LoVo (cell line): Measurements from ENCODE around the gene TSPAN3.

ENCODE experiments used
- DNase-seq: peaks from one replicate; pipeline ENCODE4 v3.0.0-alpha.2; 2016; ENCODE audit warnings: low spot score

The TSPAN3 gene

DNA sequence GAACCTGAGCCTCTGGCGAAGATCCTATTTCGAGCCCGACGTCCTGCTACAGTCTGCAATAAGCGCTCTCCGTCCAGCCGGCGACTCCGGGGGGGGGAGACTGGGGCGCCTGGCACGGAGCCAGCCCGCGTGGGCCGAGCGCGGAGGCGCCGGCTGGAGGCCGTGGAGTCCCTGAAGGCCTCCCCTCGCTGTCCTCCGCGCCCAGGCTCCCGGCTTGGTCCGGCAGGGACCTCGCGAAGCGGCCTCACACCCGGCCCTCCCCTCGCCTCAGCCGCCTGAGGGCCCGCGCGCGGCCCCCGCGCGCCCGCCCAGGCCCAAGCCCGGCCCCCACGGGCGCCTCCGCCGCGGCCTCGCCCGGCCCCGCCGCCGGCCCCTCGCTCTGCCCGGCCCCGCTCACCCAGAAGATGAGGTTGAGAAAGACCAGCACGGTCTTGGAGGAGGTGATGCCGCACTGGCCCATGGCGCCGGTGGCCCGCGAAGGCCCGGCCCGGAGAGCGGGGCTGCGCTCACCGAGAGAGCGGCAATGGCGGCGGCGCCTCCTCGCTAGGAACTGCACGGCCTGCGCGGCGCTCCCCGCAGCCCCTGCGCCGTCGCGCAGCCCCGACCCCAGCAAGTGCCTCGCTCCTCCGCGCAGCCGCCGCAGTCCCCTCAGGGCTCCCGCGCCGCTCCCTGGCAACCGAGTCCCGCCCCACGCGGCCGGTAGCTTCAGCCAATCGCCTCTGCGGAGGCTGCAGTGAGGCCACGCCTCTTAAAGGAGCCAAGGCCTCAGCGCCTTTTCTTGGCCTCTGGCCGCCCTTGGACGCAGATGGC lies at the start of gene TSPAN3:
TSS of gene TSPAN3 (minus strand) at position 615 of the 810 bp plus-strand sequence. CDS start at position 460, 155 bp downstream.
- DNase-seq: peak; percentile 96

- DNase-seq: no peak
Observed at GRCh38 chr15:77120576-77120975, 49.7 kb upstream of the TSPAN3 start.

GRCh38 chr15:77119446-77119845 lies 48.5 kb upstream of the TSPAN3 start:
- no peak for DNase-seq

- DNase-seq: peak; percentile 75
Observed at GRCh38 chr15:77118882-77119321, 48.0 kb upstream of the TSPAN3 start.

DNA sequence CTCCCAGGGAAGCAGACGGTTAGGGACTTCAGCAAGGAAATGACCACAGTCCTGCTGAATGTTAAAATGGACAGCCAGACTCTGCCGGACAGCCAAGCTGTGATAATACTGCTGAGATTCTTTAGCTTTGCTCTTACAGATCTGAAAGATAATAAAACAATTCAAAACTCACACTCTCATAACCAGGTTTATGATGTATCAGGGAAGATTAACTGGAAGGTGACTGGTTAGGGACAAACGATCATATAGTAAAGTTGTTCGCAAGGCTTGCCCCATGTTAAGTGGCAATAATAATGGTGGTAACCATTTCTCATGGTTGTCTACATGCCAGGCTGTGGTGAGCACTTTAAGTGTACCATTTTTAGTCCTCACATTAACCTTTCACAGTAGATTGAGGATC lies 44.3 kb upstream of the TSPAN3 start:
- no peak for DNase-seq

- no peak for DNase-seq
Observed at GRCh38 chr15:77112838-77113504, 42.1 kb upstream of the TSPAN3 start.

GRCh38 chr15:77111789-77112188 lies 40.9 kb upstream of the TSPAN3 start:
- DNase-seq: no peak

GRCh38 chr15:77107531-77108355 lies 36.8 kb upstream of the TSPAN3 start:
- peak; percentile 50 for DNase-seq

GRCh38 chr15:77107068-77107467 lies 36.2 kb upstream of the TSPAN3 start:
- no peak for DNase-seq

DNA sequence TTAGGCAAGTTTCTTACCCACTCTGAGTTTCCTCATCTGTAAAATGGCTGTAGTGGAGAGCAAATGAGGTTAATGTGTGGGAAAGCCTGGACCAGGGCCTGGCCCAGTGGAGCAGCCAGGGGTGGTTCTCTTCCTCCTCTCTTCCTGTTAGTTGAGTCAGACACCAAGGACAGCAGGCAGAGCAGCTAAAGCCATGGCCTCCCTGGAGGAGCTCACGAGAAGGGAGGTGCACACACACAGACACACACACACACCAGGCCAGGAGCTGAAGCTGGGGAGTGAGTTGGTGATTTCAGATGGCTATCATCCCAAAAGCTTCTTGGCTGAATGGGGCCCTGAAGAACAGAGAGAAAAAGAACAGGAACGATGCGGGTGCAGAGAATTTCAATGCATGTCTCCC lies 33.2 kb upstream of the TSPAN3 start:
- no peak for DNase-seq

DNA sequence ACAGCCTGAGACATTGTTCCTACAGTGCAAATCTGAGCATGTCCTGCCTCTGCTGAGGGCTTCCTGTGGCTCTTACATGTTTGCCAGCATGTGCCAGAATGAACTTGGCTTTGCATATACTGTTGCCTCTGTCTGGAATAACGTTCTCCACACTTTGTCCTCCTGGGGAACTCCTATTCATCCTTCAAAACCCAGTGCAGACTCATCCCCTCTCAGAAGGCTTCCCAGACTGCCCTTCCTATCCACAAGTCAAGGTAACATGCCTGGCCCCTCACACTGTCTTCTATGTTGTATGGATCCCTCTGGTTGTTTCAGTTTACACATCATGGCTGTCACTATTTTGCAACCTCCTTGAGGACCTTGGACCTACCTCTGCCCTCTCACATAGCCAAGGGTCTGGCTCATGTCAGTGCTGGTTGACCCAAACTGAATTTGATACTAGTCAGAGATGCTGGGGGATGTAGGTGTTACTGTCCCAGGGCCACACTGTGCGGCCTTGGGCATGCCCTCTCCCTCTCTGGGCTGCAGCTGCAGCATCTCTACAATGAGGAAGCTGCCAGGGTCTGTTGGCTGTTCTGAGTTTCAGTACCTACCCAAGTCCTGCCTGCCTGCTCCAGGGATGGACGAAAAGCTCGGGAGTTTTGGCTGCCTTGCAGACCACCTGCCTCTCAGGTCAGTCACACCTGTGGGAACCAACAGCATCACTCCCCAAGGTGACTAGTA lies 29.0 kb upstream of the TSPAN3 start:
- no peak for DNase-seq

DNA sequence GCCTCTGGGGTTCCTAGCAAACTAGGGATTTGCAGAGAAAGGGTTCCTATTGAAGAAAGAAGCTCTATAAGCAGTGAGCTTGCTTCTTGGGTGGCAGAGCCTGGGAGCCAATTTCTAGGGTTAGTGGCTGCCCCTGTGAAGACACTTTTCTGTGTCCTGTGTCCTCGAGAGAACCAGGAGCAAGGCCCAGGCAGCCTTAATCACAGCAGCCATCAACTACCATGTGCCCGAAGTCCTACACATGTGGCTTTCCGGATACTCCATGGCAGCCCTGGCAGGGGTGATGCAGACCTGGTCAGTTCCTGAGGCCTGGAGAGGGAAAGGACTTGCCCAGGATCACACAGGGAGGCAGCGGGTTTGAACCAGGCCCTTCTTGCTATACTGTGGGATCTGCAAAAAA lies 27.7 kb upstream of the TSPAN3 start:
- no peak for DNase-seq

DNA sequence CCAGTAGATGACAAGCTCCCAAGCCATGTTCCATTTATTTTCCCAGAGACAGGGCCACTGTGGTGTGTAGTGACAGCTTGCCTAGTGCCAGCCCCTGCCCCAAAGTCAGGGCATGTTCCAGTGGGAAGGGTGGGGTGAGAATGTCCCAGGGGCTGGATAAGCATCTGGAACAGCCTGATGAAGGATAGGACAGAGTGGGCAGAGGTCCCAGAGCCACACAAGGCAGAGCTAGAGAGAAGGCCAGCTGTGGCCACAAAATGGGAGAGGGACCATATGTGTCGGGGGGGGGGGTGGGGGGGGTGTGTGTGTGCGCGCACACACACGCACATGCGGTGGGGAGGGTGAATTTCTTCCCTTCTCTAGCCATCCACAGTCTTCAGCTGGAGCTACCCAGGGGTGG lies 27.0 kb upstream of the TSPAN3 start:
- no peak for DNase-seq

DNA sequence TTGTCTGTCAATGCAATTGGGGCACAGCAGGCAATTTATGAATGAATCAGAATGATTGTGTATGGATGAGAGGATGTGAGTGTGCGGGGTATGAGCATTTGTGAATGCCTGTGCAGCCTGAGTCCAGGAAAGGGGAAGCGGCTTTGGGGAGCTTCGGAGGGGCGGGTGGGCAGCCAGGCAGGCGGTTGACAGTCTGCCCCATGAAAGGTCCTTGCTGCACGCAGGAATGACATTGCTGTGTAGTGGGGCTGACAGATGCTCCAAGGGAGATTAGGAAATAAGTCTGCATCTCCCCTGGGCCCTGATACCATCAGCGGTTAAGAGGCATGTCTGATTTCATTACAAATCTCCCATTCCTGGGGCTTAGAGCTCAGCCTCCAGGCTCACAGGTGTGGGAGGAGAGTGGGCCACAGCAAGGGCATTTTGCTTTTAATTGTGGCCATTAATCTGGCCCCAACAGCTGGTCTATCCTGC lies 26.4 kb upstream of the TSPAN3 start:
- no peak for DNase-seq

- no peak for DNase-seq
Observed at GRCh38 chr15:77096541-77096940, 25.6 kb upstream of the TSPAN3 start.

- DNase-seq: no peak
Observed at GRCh38 chr15:77096138-77096537, 25.2 kb upstream of the TSPAN3 start.

DNA sequence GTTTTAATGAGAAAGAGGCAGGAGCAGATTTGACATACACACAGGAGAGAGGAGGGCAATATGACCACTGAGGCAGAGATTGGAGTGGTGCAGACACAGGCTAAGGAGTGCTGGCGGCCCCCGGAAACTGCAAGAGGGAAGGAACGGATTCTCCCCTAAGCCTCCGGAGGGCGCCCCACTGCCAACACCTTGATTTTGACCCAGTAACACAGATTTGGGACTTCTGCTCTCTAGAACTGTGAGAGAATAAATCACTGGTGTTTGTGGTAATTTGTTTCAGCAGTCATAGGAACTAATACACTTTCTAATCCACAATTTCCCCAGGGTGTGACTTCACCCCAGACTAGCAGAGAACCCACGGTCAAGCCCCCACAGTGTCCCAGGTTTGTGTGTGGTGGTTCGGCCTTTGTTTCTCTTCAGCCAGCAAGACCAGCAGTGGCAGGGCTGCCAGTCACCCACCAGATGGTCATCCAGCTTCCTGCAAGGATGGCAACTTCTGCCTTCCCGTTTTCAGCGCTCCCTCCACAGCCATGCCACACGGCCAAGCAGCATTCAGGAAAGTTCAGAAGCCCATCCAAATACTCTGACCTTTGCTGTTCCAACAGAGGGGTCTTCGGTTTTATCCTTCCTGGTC lies 23.6 kb upstream of the TSPAN3 start:
- DNase-seq: no peak

DNA sequence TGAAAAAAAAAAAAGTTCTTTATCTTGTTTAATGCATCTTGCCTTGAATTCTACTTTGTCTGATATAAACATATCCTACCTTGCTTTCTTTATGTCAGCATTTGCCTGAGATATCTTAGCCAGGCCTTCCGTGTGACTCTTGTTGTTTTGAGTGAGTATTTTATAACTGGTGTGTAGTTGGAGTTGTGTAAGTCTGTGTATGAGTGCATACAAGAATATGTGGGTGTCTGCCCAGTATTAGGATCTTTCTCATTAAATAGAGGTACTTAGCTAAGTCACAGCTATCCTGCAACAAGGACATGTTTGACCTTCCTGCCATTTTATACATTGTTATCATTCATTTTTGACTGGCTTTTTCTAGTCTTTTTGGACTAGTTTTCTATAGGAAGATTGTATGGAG lies 22.5 kb upstream of the TSPAN3 start:
- no peak for DNase-seq

DNA sequence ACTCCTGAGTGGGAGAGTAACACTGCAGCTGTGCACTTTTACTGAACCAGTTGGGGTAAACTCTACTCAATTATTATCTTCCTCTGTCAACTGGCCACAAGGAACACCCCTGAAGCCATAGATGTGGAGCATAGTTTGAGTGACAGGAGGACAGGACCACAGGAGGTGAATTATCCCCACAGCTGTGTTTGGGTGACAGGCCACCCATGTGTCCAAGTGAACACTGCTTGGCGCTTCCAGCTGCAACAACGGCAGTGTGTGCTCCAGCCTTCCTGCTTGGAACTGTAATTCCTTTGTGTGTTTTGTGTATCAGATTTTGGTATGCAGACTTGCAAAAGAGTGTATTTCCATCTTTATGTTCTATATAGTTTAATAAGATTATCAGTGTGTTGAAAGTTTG lies 20.2 kb upstream of the TSPAN3 start:
- no peak for DNase-seq

DNA sequence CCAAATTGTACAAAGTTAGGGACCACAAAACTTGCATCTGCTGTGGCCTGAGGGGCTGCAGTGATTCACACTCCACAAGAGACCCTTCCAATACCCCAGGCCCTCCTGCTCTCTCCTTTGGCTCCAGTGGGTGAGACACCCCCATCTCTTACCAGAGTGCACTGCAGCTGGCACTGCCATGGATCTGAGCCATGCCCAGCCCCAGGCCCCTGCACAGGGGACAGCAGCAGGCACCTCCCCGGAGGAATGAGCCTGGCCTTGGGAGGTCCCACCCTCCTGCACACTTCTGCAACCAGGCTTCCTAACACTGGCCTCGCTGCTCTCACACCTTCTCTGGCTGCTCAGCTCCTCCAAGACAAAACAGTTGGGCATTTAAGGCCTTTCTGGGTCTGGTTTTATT lies 16.3 kb upstream of the TSPAN3 start:
- no peak for DNase-seq

DNA sequence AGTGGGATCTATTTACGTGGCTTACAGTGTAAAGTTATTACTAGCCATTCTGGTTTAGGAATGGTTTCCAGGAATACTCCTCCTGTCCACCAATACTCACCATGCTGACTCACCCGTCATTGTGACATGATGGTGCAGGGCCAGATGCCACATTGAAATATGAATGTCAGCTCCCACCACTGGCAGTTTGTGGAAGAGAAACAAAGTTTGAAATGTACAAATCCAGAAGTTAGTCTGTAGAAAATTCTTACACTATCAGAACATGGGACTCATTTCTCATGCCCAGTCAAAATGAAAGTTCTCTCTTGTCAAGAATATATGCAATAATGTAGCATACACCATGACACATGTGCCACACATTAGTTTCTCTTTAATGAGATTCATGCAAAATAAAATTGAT lies 14.4 kb upstream of the TSPAN3 start:
- DNase-seq: no peak
